ENCODE results near the gene TOX3. TPM values are rescaled to one million over a fixed set of nuclear protein-coding genes. Genes with fewer than 3 reads are reported as not detected.

Gene TOX3
- total RNA-seq, 2 donors from 2014 or later = 4.8 to 8.5 TPM

GRCh38 chr16:52404546-52404945 is 142.4 kb downstream of the TOX3 start:
- 80 to 84% methylated on average over 1 to 2 of the region's 2 CpGs for WGBS, 2 experiments (ENCODE audit: insufficient coverage in 1 of 2, insufficient read length in 1 of 2)
- no peaks in the 10 kb centered on the region for H3K27me3 ChIP-seq (ENCODE audit: control insufficient read depth, insufficient read depth, low read length, poor library complexity, severe bottlenecking)
- H3K9ac ChIP-seq (ENCODE audit: extremely low read depth, low read length, poor library complexity, severe bottlenecking) = no peak overlapping the region
- Mint-ChIP-seq H3K9me3 (no peaks in the 10 kb centered on the region), H3K36me3 (ENCODE audit: low read depth) (no peaks in the 10 kb centered on the region), H3K27ac (no peak overlapping the region), H3K27me3 (ENCODE audit: insufficient read depth) (no peaks in the 10 kb centered on the region), H3K4me3 (no peak overlapping the region), H3K4me1 (peaks cover 5% of the 10 kb centered on the region)
- TF ChIP-seq CTCF (conservative IDR thresholded peaks at IDR 0.05) = no peak
- H3K4me3 ChIP-seq (ENCODE audit: low read length) = no peak overlapping the region
- H3K36me3 ChIP-seq (ENCODE audit: control insufficient read depth, insufficient read depth, low read length) = no peaks in the 10 kb centered on the region
- H3K9me3 ChIP-seq (ENCODE audit: control insufficient read depth, low read length) = no peaks in the 10 kb centered on the region
- no peak for DNase-seq
- no peak overlapping the region for H3K27ac ChIP-seq (ENCODE audit: low read depth, low read length)
- no peaks in the 10 kb centered on the region for H3K4me1 ChIP-seq (ENCODE audit: control insufficient read depth, insufficient read depth, low read length)

GRCh38 chr16:52399116-52399515 is 147.8 kb downstream of the TOX3 start:
- Histone ChIP-seq H3K27me3 (ENCODE audit: control insufficient read depth, insufficient read depth, low read length, poor library complexity, severe bottlenecking) (no peaks in the 10 kb centered on the region), H3K4me3 (ENCODE audit: low read length) (no peak overlapping the region), H3K9ac (ENCODE audit: extremely low read depth, low read length, poor library complexity, severe bottlenecking) (no peak overlapping the region), H3K9me3 (ENCODE audit: control insufficient read depth, low read length) (no peaks in the 10 kb centered on the region), H3K4me1 (ENCODE audit: control insufficient read depth, insufficient read depth, low read length) (no peaks in the 10 kb centered on the region), H3K27ac (ENCODE audit: low read depth, low read length) (no peak overlapping the region), H3K36me3 (ENCODE audit: control insufficient read depth, insufficient read depth, low read length) (no peaks in the 10 kb centered on the region)
- no peaks in the 10 kb centered on the region for H3K36me3 Mint-ChIP-seq (ENCODE audit: low read depth)
- H3K27ac Mint-ChIP-seq = no peak overlapping the region
- H3K9me3 Mint-ChIP-seq = no peaks in the 10 kb centered on the region
- whole genome bisulfite sequencing, 2 experiments (ENCODE audit: insufficient coverage in 1 of 2, insufficient read length in 1 of 2) = 91% methylated on average over 1 of the region's 1 CpG; no CpG with 5 or more reads in 1 of the 2 experiments
- peaks cover 5% of the 10 kb centered on the region for H3K4me1 Mint-ChIP-seq
- DNase-seq = no peak
- H3K4me3 Mint-ChIP-seq = no peak overlapping the region
- no peak for TF ChIP-seq CTCF (conservative IDR thresholded peaks at IDR 0.05)
- no peaks in the 10 kb centered on the region for H3K27me3 Mint-ChIP-seq (ENCODE audit: insufficient read depth)

- WGBS, 2 experiments (ENCODE audit: insufficient coverage in 1 of 2, insufficient read length in 1 of 2) = 89 to 95% methylated on average over 3 of the region's 3 CpGs
- no peak overlapping the region for H3K27ac ChIP-seq (ENCODE audit: low read depth, low read length)
- no peak for DNase-seq
Measured at GRCh38 chr16:52398491-52398960, 148.4 kb downstream of the TOX3 start.

More at GRCh38 chr16:52398491-52398960, 148.4 kb downstream of the TOX3 start:
- Histone ChIP-seq H3K9me3 (ENCODE audit: control insufficient read depth, low read length) (no peaks in the 10 kb centered on the region), H3K9ac (ENCODE audit: extremely low read depth, low read length, poor library complexity, severe bottlenecking) (no peak overlapping the region), H3K36me3 (ENCODE audit: control insufficient read depth, insufficient read depth, low read length) (no peaks in the 10 kb centered on the region), H3K4me3 (ENCODE audit: low read length) (no peak overlapping the region), H3K27me3 (ENCODE audit: control insufficient read depth, insufficient read depth, low read length, poor library complexity, severe bottlenecking) (no peaks in the 10 kb centered on the region), H3K4me1 (ENCODE audit: control insufficient read depth, insufficient read depth, low read length) (no peaks in the 10 kb centered on the region)
- no peak overlapping the region for H3K4me3 Mint-ChIP-seq
- H3K36me3 Mint-ChIP-seq (ENCODE audit: low read depth) = no peaks in the 10 kb centered on the region
- no peaks in the 10 kb centered on the region for H3K9me3 Mint-ChIP-seq
- no peak for TF ChIP-seq CTCF (conservative IDR thresholded peaks at IDR 0.05)
- peaks cover 5% of the 10 kb centered on the region for H3K4me1 Mint-ChIP-seq
- no peak overlapping the region for H3K27ac Mint-ChIP-seq
- no peaks in the 10 kb centered on the region for H3K27me3 Mint-ChIP-seq (ENCODE audit: insufficient read depth)

Data from endodermal cell (in vitro differentiated cells).